Measurements from ENCODE around the gene JPH3. TPM values are rescaled to one million over a fixed set of nuclear protein-coding genes. Genes with fewer than 3 reads are reported as not detected.

JPH3 gene
- total RNA-seq, 1 donor, result not detected

DNA sequence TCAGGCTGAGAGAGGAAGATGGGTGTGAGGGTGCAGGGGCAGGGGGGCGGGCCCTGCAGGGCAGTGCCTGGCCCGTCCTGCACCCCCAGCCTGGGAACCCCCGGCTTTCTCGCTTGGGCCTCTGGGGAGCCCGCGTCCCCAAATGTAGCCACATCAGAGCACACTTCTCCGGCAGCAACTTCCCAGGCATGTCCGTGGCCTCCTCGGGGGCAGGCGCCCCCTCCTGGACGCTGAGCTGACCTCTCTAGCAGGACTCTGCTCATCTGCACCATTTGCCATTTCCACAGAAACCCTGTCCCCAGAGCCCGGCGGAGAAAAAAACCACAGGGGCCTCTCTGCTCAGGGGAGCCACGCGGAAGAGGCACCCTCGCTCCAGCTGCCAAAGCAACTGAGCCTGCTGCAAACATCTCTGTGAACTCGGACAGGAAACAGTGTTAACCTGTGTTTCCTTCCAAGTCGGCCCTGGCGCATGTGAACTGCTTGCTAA is 100.1 kb downstream of the JPH3 start:
- peak; percentile 58 for TF ChIP-seq CTCF (IDR thresholded peaks at IDR 0.05; ENCODE audit: insufficient read depth, low read length)
- no peak overlapping the region for H3K4me3 ChIP-seq (ENCODE audit: low read depth, low read length)
- DNase-seq (ENCODE audit: low read depth), result peak; percentile 11

GRCh38 chr16:87703071-87703470 is 100.8 kb downstream of the JPH3 start:
- H3K4me3 ChIP-seq (ENCODE audit: low read depth, low read length), result no peak overlapping the region
- DNase-seq (ENCODE audit: low read depth), result no peak
- no peak for TF ChIP-seq CTCF (IDR thresholded peaks at IDR 0.05; ENCODE audit: insufficient read depth, low read length)

DNA sequence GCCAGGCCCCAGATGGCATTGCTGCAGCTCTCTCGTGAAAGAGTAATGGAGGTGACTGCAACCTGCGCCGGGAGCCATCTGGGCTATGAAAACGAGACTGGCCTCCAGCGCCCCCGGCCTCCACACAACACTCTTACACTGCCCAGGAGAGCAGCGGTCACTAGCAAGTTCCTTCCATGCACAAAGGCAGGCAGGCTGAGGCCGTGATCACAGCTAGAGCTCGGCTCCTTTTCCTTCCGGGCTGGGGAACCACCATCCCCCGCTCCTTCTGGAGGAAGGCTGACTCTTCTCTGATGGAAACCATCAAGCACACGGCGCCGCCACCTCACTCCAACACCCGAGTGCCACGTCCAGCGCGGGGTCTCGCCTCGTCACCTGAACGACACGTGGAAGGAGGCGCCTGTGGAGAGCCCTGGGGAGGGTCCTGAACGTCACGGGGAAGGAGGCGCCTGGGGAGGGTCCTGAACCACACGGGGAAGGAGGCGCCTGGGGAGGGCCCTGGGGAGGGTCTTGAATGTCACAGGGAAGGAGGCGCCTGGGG is 101.6 kb downstream of the JPH3 start:
- no peak for TF ChIP-seq CTCF (IDR thresholded peaks at IDR 0.05; ENCODE audit: insufficient read depth, low read length)
- no peak overlapping the region for H3K4me3 ChIP-seq (ENCODE audit: low read depth, low read length)
- no peak for DNase-seq (ENCODE audit: low read depth)

DNA sequence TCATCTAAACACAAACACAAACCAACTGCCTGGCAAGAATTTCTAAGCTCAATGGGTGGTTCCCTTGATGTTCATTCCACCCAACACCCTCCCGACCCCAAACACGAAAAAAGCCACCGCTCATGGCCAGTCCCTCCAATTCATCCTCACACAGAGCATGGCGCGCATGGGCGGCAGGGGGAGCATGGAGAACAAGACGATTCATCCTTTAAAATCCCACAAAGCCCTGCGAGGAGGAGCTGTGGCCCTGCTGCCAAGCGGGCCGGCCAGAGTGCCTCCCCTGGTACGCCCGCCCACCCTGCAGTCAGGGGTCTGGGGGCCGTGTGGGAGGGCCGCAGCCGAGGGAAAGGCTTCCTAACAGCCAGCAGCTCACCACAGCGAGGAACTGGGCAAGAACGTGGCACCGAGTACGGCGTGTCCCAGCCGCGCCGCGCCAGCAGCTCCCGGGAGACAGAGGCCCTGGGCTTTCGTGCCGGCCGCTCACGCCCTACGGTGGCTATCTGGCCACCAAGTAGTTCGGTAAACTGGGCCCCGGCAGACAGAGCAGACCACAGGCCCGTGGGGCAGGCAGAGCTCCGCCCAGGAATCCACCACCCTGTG is 102.5 kb downstream of the JPH3 start:
- no peak overlapping the region for H3K4me3 ChIP-seq (ENCODE audit: low read depth, low read length)
- DNase-seq (ENCODE audit: low read depth), result no peak
- no peak for TF ChIP-seq CTCF (IDR thresholded peaks at IDR 0.05; ENCODE audit: insufficient read depth, low read length)

DNA sequence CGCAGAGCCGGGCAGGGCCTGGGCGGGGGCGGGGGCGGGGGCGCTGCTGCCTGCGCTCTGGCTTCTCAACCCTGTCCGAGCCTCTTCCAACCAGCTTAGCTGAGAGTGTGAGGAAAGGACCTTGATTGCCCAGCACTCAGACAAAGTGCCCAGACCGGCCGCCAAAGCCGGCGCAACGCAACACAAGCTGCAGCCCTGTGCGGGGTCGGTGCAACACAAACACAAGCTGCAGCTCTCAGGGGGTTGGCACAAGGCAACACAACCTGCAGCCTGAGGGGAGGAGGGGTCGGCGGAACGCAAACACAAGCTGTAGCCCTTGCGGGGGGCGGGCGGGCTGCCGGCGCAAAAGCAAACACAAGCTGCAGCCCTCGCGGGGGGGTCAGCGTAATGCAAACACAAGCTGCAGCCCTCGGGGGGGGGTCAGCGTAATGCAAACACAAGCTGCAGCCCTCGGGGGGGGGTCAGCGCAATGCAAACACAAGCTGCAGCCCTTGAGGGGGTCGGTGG is 103.5 kb downstream of the JPH3 start:
- DNase-seq (ENCODE audit: low read depth), result no peak
- H3K4me3 ChIP-seq (ENCODE audit: low read depth, low read length), result no peak overlapping the region
- no peak for TF ChIP-seq CTCF (IDR thresholded peaks at IDR 0.05; ENCODE audit: insufficient read depth, low read length)

DNA sequence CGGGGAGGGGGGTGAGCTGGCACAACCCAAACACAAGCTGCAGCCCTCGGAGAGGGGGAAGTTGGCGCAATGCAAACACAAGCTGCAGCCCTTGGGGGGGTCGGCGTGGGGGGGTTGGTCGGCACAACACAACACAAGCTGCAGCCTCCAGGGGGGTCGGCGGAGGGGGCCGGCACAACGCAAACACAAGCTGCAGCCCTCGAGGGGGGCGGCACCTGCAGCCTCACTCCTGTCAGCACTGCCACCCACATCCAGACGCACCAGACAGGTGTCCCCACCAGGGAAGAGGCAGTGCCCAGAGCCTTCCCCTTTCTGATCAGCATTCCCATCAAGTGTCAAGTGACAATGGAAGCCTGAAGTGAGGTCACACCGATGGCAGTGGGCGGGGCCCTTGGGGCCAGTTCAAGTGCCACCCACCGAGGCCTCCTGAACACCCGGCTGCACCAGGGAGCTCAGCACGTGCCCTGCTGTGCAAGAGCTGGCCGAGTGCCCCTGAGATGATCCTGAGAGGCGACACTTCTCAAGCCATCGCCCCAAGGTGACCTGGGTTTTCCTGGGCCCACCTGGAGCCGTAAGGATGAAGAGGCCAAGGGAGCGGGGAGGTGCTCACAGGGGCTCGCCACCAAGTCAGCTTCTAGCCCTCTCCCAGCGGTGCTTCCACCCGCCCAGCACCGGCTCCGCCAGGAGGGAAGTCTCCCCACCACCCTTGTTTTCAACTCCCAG is 104.1 kb downstream of the JPH3 start:
- H3K4me3 ChIP-seq (ENCODE audit: low read depth, low read length), result no peak overlapping the region
- DNase-seq (ENCODE audit: low read depth), result no peak
- TF ChIP-seq CTCF (IDR thresholded peaks at IDR 0.05; ENCODE audit: insufficient read depth, low read length), result no peak
